Panc1 (cell line): Measurements from ENCODE around the gene SCD. TPM values are rescaled to one million over a fixed set of nuclear protein-coding genes. Genes with fewer than 3 reads are reported as not detected.

ENCODE experiments used
- ATAC-seq: fragments of 200-7000 bp; cut with Tn5 transposase; 2 replicates; pipeline ENCODE4 v1.9.1; 2020; ENCODE audit warnings: mild to moderate bottlenecking, moderate library complexity
- BruUV-seq: library from RNA; stranded (reverse); fragments of 400-500 nt; replicated peaks from 2 replicates; lab custom pipeline; 2021; lab: Mats Ljungman, UMichigan
- CTCF ChIA-PET: fragments of 300-600 bp; sonication (Branson Sonifier 250); formaldehyde crosslinking; loops from one replicate; lab custom pipeline; 2022; ENCODE audit warnings: antibody characterized with exemption; lab: Charles Lee
- POLR2A ChIA-PET: fragments of 300-600 bp; sonication (Branson Sonifier 250); formaldehyde crosslinking; loops from one replicate; lab custom pipeline; 2022; ENCODE audit warnings: antibody characterized with exemption; lab: Charles Lee
- DNase-seq: peaks from one replicate; pipeline ENCODE4 v3.0.0-alpha.2; 2010; ENCODE audit warnings: low read depth, low spot score
- H3K27ac ChIP-seq: 2 replicates; pipeline ENCODE4 v1.5.1; 2011; ENCODE audit warnings: mild to moderate bottlenecking, low read length, inconsistent platforms
- H3K27me3 ChIP-seq: fragments of 200-500 bp; sonication (Bioruptor generic); 2 replicates; pipeline ENCODE4 v1.6.0; 2014; ENCODE audit warnings: low read length, inconsistent platforms; ENCODE audit not compliant: control insufficient read depth, insufficient read depth
- H3K36me3 ChIP-seq: fragments of 200-500 bp; sonication (Bioruptor generic); 2 replicates; pipeline ENCODE4 v1.5.1; 2014; ENCODE audit warnings: inconsistent platforms, mild to moderate bottlenecking, low read length, moderate library complexity; ENCODE audit not compliant: control insufficient read depth, insufficient read depth
- H3K4me1 ChIP-seq: 2 replicates; pipeline ENCODE4 v1.5.1; 2011; ENCODE audit warnings: inconsistent platforms, mild to moderate bottlenecking, low read length, moderate library complexity; ENCODE audit not compliant: control insufficient read depth, insufficient read depth
- H3K4me3 ChIP-seq, 2 experiments: 2 replicates each; pipeline ENCODE4 v1.5.1; 2011 to 2012; ENCODE audit warnings: low read depth in 2 of 2, low read length in 2 of 2, mild to moderate bottlenecking in 2 of 2, inconsistent platforms in 1 of 2, moderate library complexity in 1 of 2
- H3K9me3 ChIP-seq: fragments of 200-500 bp; sonication (Bioruptor generic); 2 replicates; pipeline ENCODE4 v1.5.1; 2014; ENCODE audit warnings: low read depth, mild to moderate bottlenecking, inconsistent platforms, low read length, moderate library complexity; ENCODE audit not compliant: control insufficient read depth, insufficient read depth
- CTCF ChIP-seq: fragments of 450-650 bp; IDR thresholded peaks from 2 replicates; pipeline ENCODE4 v1.5.1; 2017; ENCODE audit warnings: mild to moderate bottlenecking
- POLR2AphosphoS5 ChIP-seq: IDR thresholded peaks from 2 replicates; pipeline ENCODE4 v1.6.1; 2012; ENCODE audit warnings: mild to moderate bottlenecking, low read depth, low read length, moderate library complexity
- REST ChIP-seq, 2 experiments: IDR thresholded peaks; 2 replicates each; pipeline ENCODE4 v1.6.1; 2011 to 2012; ENCODE audit warnings: low read depth in 2 of 2, control low read depth in 1 of 2, low read length in 1 of 2, mild to moderate bottlenecking in 1 of 2, moderate library complexity in 1 of 2; ENCODE audit not compliant: insufficient read depth in 1 of 2
- SIN3A ChIP-seq: IDR thresholded peaks from 2 replicates; pipeline ENCODE4 v1.6.1; 2012; ENCODE audit warnings: low read depth, mild to moderate bottlenecking, low read length, moderate library complexity, borderline replicate concordance; ENCODE audit not compliant: insufficient read depth
- TCF7L2 ChIP-seq: IDR thresholded peaks from 2 replicates; pipeline ENCODE4 v1.6.1; 2011; ENCODE audit warnings: mild to moderate bottlenecking, low read depth, low read length, inconsistent platforms
- in situ Hi-C: cut with HindIII; loops from 2 replicates; pipeline ENCODE4 v1.10.0; 2016; ENCODE audit warnings: low sequenced_read_pairs, low pct_unique_long_range_greater_than_20kb
- intact Hi-C: fragments of 100-400 bp; cut with micrococcal nuclease; formaldehyde crosslinking; loops from one replicate; pipeline ENCODE4 v1.10.0; 2022; ENCODE audit not compliant: unreplicated experiment
- total RNA-seq: library from RNA; stranded (reverse); gene quantifications from one replicate; pipeline ENCODE4 v1.2.1, GENCODE V29; 2021; ENCODE audit not compliant: unreplicated experiment

The SCD gene
- total RNA-seq, 1 experiment from 2014 or later, result 1,345 TPM

GRCh38 chr10:100306861-100307260 lies 40.2 kb upstream of the SCD start:
- POLR2A ChIA-PET, result no interaction called here

GRCh38 chr10:100307684-100308083 lies 39.3 kb upstream of the SCD start:
- no peak for TF ChIP-seq REST (IDR thresholded peaks at IDR 0.05; ENCODE audit: insufficient read depth in 1 of 2, low read depth in 2 of 2, low read length in 1 of 2)
- no peak for TF ChIP-seq TCF7L2
- TF ChIP-seq POLR2AphosphoS5, result no peak
- no peak for TF ChIP-seq SIN3A
- no peak for TF ChIP-seq CTCF
- no peaks in the 10 kb centered on the region for H3K4me1 ChIP-seq
- peaks cover 24% of the 10 kb centered on the region; the same call in 1 of the 2 replicates for H3K27me3 ChIP-seq
- no peaks in the 10 kb centered on the region for H3K36me3 ChIP-seq
- H3K27ac ChIP-seq, result no peak overlapping the region
- ChIA-PET CTCF (no interaction called here), POLR2A (no interaction called here)
- DNase-seq (no peak), ATAC-seq (no peak)
- no peak overlapping the region for H3K4me3 ChIP-seq
- BruUV-seq, result no TSS peak
- intact Hi-C loops, result loop anchor here (10.0 kb wide), 1 partner anchor 127 kb away; no protein-coding TSS in a partner anchor
- in situ Hi-C loops, result no loop called here
- no peaks in the 10 kb centered on the region for H3K9me3 ChIP-seq

More at GRCh38 chr10:100306861-100307260, 40.2 kb upstream of the SCD start:
- H3K4me1 ChIP-seq, result no peaks in the 10 kb centered on the region
- no peak for DNase-seq
- peaks cover 16% of the 10 kb centered on the region; the same call in 1 of the 2 replicates for H3K27me3 ChIP-seq
- no peak overlapping the region for H3K27ac ChIP-seq
- in situ Hi-C loops, result no loop called here
- no peaks in the 10 kb centered on the region for H3K36me3 ChIP-seq
- BruUV-seq, result no TSS peak
- TF ChIP-seq TCF7L2, result no peak
- H3K4me3 ChIP-seq, result no peak overlapping the region
- ATAC-seq, result no peak
- no peaks in the 10 kb centered on the region for H3K9me3 ChIP-seq
- intact Hi-C loops, result loop anchor here (10.0 kb wide), 1 partner anchor 128 kb away; no protein-coding TSS in a partner anchor
- CTCF ChIA-PET, result no interaction called here

DNA sequence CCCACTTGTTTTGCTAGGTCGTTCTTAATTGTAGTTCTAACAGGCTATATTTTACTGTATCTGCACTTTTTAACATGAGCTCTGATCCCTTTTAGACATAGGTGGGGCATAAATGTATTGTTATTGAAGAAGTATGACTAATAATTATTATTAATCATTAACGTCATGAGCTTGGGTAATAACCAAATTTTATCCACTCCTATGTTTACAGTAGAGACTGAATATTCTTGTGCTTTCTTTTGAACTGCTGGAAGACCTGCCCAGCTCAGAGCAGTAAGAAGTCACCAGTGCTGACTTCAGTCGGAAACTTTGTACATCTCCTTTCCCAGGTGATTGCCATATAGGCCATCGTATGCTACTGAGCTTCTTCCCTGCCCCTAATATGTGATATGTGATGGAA lies 35.7 kb upstream of the SCD start:
- Histone ChIP-seq H3K4me1 (no peaks in the 10 kb centered on the region), H3K4me3 (no peak overlapping the region), H3K9me3 (no peaks in the 10 kb centered on the region), H3K36me3 (no peaks in the 10 kb centered on the region), H3K27me3 (peaks cover 22% of the 10 kb centered on the region; the same call in 1 of the 2 replicates), H3K27ac (no peak overlapping the region)
- BruUV-seq, result no TSS peak
- TF ChIP-seq REST (IDR thresholded peaks at IDR 0.05; ENCODE audit: insufficient read depth in 1 of 2, low read depth in 2 of 2, low read length in 1 of 2), result no peak
- no peak for TF ChIP-seq TCF7L2
- TF ChIP-seq CTCF, result no peak
- no peak for TF ChIP-seq POLR2AphosphoS5
- TF ChIP-seq SIN3A, result no peak
- ATAC-seq (no peak), DNase-seq (no peak)
- intact Hi-C loops, result no loop called here
- ChIA-PET POLR2A (no interaction called here), CTCF (no interaction called here)
- in situ Hi-C loops, result no loop called here
